ENCODE measurements around the gene SCGN. TPM values are rescaled to one million over a fixed set of nuclear protein-coding genes. Genes with fewer than 3 reads are reported as not detected.

Gene SCGN
- polyA plus RNA-seq, 2 of the 4 experiments (the other 2 are of a cell fraction), result 0.13 to 0.17 TPM

DNA sequence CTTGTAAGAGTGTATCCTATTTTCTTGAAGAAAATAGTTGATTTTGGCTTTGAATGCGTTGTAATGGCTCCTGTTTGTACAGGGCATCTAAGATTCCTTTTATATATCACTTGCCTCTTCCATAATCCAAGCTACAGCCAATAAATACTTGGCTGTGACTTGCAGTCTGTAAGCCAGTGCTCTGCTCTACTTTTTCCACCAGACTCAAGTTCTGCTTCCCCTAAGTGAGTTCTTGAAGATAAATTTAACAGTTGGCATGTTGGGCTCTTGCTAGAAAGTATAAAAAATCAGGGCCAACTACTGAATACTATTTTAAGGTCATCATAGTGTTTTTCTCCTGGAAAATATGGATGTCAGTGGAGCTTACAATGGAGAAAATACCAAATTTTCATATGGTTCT, 36.5 kb upstream of the SCGN start:
- Histone ChIP-seq H3K4me1 (no peaks in the 10 kb centered on the region), H3K4me3 (no peak overlapping the region), H3K27ac (no peak overlapping the region), H3K9me3 (no peaks in the 10 kb centered on the region), H3K4me2 (no peak overlapping the region)
- WGBS (ENCODE audit: missing lambda C conversion rate), result 84% methylated on average over 1 of the region's 1 CpG
- ATAC-seq, result no peak
- ChIA-PET CTCF (no interaction called here), POLR2A (no interaction called here)
- no peak for DNase-seq (ENCODE audit: low read depth in 1 of 2, low spot score in 1 of 2)
- FAIRE-seq, result no peak
- TF ChIP-seq, protein P1, sequence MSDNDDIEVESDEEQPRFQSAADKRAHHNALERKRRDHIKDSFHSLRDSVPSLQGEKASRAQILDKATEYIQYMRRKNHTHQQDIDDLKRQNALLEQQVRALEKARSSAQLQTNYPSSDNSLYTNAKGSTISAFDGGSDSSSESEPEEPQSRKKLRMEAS (IDR thresholded peaks at IDR 0.05), result no peak
- TF ChIP-seq NR3C1 (IDR thresholded peaks at IDR 0.05) (no peak), CBX2 (IDR thresholded peaks at IDR 0.05; ENCODE audit: borderline replicate concordance, low read depth) (no peak), SREBF2 (IDR thresholded peaks at IDR 0.05) (no peak)

DNA sequence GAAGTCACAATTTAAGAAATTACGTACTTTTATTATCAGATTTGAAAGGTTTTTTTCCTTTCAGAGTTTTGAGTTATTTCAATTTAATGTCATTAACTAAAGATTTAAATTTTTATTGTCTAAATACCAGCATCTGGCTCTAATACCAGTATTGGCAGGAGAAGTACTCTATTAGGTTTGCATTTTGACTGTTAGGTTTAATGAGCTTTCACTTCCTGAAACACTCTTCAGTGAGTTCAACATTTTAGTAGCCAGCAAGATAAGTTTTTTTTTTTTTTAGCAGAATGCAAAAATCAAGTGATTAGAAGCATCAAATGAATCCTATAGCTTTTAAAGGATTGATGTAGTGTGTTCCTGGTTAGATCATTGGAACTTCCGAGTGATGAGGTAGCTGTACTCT, 34.0 kb upstream of the SCGN start:
- Histone ChIP-seq H3K27ac (no peak overlapping the region), H3K4me3 (no peak overlapping the region), H3K4me1 (no peaks in the 10 kb centered on the region), H3K4me2 (no peak overlapping the region), H3K9me3 (no peaks in the 10 kb centered on the region)
- ChIA-PET CTCF (interaction anchor here (1.0 kb wide), 1 partner anchor 128 kb away, joined by 3 read pairs; no protein-coding TSS in a partner anchor), POLR2A (no interaction called here)
- ATAC-seq, result no peak
- no peak for FAIRE-seq
- no peak for TF ChIP-seq SREBF2 (IDR thresholded peaks at IDR 0.05)
- no peak for TF ChIP-seq ZFP36 (IDR thresholded peaks at IDR 0.05; ENCODE audit: borderline replicate concordance, partially characterized antibody)
- TF ChIP-seq RFX5 (IDR thresholded peaks at IDR 0.05), result no peak
- TF ChIP-seq HOXA7 (CRISPR knock-in tag; IDR thresholded peaks at IDR 0.05), result no peak
- TF ChIP-seq, protein P2, sequence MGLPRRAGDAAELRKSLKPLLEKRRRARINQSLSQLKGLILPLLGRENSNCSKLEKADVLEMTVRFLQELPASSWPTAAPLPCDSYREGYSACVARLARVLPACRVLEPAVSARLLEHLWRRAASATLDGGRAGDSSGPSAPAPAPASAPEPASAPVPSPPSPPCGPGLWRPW (IDR thresholded peaks at IDR 0.05), result no peak
- TF ChIP-seq CBX8 (IDR thresholded peaks at IDR 0.05), result no peak
- TF ChIP-seq CBX2 (IDR thresholded peaks at IDR 0.05; ENCODE audit: borderline replicate concordance, low read depth), result no peak
- no peak for TF ChIP-seq FOXS1 (CRISPR knock-in tag; IDR thresholded peaks at IDR 0.05)
- TF ChIP-seq HDAC2 (IDR thresholded peaks at IDR 0.05), result no peak
- TF ChIP-seq MAFK (IDR thresholded peaks at IDR 0.05; ENCODE audit: partially characterized antibody), result no peak
- no peak for TF ChIP-seq POLR2A (IDR thresholded peaks at IDR 0.05; ENCODE audit: low read length)
- DNase-seq (ENCODE audit: low read depth in 1 of 2, low spot score in 1 of 2), result no peak
- 93% methylated on average over 2 of the region's 2 CpGs for WGBS (ENCODE audit: missing lambda C conversion rate)

DNA sequence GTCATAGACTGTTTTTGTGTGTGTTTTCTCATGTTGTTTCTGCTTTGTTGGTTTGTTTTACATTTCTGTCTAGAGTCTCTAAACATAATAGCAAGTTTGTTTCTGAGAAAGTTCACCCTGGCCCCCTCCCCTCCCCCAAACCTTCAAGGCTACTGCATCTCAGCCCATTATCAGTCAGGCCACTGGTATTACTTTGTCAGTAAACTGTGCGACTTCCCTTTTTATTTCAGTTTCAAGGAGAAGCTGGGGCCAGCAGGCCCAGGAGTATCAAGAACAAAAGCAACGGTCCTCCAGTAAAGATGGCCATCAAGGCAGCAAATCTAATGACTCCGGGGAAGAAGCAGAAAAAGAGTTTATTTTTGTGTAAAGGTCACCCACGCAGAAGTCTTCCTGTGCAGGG, 32.8 kb upstream of the SCGN start:
- no peak for ATAC-seq
- Histone ChIP-seq H3K4me2 (no peak overlapping the region), H3K4me1 (no peaks in the 10 kb centered on the region), H3K4me3 (no peak overlapping the region), H3K27ac (no peak overlapping the region), H3K9me3 (no peaks in the 10 kb centered on the region)
- TF ChIP-seq ZSCAN20 (CRISPR knock-in tag; IDR thresholded peaks at IDR 0.05), result no peak
- no peak for TF ChIP-seq RCOR1 (IDR thresholded peaks at IDR 0.05; ENCODE audit: low read depth, low read length)
- TF ChIP-seq JUN (IDR thresholded peaks at IDR 0.05), result no peak
- TF ChIP-seq JUNB (IDR thresholded peaks at IDR 0.05), result no peak
- TF ChIP-seq MAZ (IDR thresholded peaks at IDR 0.05; ENCODE audit: borderline replicate concordance, low read depth, low read length), result no peak
- TF ChIP-seq RARB (CRISPR knock-in tag; IDR thresholded peaks at IDR 0.05), result no peak
- TF ChIP-seq HDAC2 (IDR thresholded peaks at IDR 0.05), result no peak
- no peak for TF ChIP-seq HEYL (CRISPR knock-in tag; IDR thresholded peaks at IDR 0.05)
- no peak for TF ChIP-seq ZFP36 (IDR thresholded peaks at IDR 0.05; ENCODE audit: borderline replicate concordance, partially characterized antibody)
- no peak for TF ChIP-seq BHLHE40 (IDR thresholded peaks at IDR 0.05; ENCODE audit: low read depth, low read length)
- TF ChIP-seq TFCP2L1 (CRISPR knock-in tag; IDR thresholded peaks at IDR 0.05), result no peak
- TF ChIP-seq ZNF302 (CRISPR knock-in tag; IDR thresholded peaks at IDR 0.05), result no peak
- no peak for TF ChIP-seq SREBF2 (IDR thresholded peaks at IDR 0.05)
- no peak for TF ChIP-seq KDM5A (IDR thresholded peaks at IDR 0.05)
- no peak for TF ChIP-seq CBX8 (IDR thresholded peaks at IDR 0.05)
- no peak for TF ChIP-seq ZC3H11A (IDR thresholded peaks at IDR 0.05)
- TF ChIP-seq GATA3 (IDR thresholded peaks at IDR 0.05; ENCODE audit: borderline replicate concordance), result no peak
- no peak for TF ChIP-seq RFX5 (IDR thresholded peaks at IDR 0.05)
- TF ChIP-seq KDM1A (IDR thresholded peaks at IDR 0.05; ENCODE audit: low read depth), result no peak
- WGBS (ENCODE audit: missing lambda C conversion rate), result 83% methylated on average over 4 of the region's 4 CpGs
- CTCF ChIA-PET, result interaction anchor here (1.3 kb wide), 1 partner anchor 396 kb away, joined by 3 read pairs; no protein-coding TSS in a partner anchor
- POLR2A ChIA-PET, result no interaction called here
- no peak for FAIRE-seq
- DNase-seq (ENCODE audit: low read depth in 1 of 2, low spot score in 1 of 2), result no peak
